GM12891 (cell line): Measurements from ENCODE around the gene CHRNA3.

Experiments used
- DNase-seq: peaks from one replicate; pipeline ENCODE4 v3.0.0; 2011; ENCODE audit warnings: low spot score; ENCODE audit not compliant: insufficient read length
- FAIRE-seq: peaks from 2 replicates; lab custom pipeline; 2011; peaks lifted over from hg19 to GRCh38; lab: Jason Lieb, UNC
- PAX5 ChIP-seq: IDR thresholded peaks from 2 replicates; pipeline ENCODE4 v1.6.1; 2011; ENCODE audit warnings: low read length, moderate library complexity, mild to moderate bottlenecking; ENCODE audit not compliant: insufficient read depth, severe bottlenecking
- POLR2A ChIP-seq: IDR thresholded peaks from 2 replicates; pipeline ENCODE4 v1.6.1; 2011; ENCODE audit warnings: low read depth, low read length, control low read depth
- POLR2AphosphoS5 ChIP-seq: IDR thresholded peaks from 2 replicates; pipeline ENCODE4 v1.6.1; 2011; ENCODE audit warnings: low read depth, low read length, control low read depth
- POU2F2 ChIP-seq: IDR thresholded peaks from 2 replicates; pipeline ENCODE4 v1.6.1; 2011; ENCODE audit warnings: low read depth, mild to moderate bottlenecking, control low read depth, low read length, moderate library complexity
- SPI1 ChIP-seq: IDR thresholded peaks from 2 replicates; pipeline ENCODE4 v1.6.1; 2011; ENCODE audit warnings: low read depth, low read length, control low read depth
- TAF1 ChIP-seq: IDR thresholded peaks from 2 replicates; pipeline ENCODE4 v1.6.1; 2011; ENCODE audit warnings: low read depth, low read length, control low read depth

Gene CHRNA3

GRCh38 chr15:78550194-78550593 is 70.6 kb downstream of the CHRNA3 start:
- FAIRE-seq (no peak), DNase-seq (no peak)
- TF ChIP-seq TAF1, result no peak
- TF ChIP-seq POLR2AphosphoS5, result no peak; the same call in 1 of the 2 replicates
- TF ChIP-seq POLR2A, result no peak
- TF ChIP-seq POU2F2, result no peak
- TF ChIP-seq SPI1, result no peak
- TF ChIP-seq PAX5, result no peak
